ENCODE data around the gene GRK4. TPM values are rescaled to one million over a fixed set of nuclear protein-coding genes. Genes with fewer than 3 reads are reported as not detected.
"Not testable (repeated sequence)": the region's sequence is repeated elsewhere in the genome, so short reads cannot be mapped to it uniquely, and the experiment has no call there.

The GRK4 gene
- total and polyA plus RNA-seq, 10 of the 15 experiments (the other 5 are each of a cell fraction or from before 2014, with no cell fraction given), result 1.1 to 4.0 (median 2.5) TPM

DNA sequence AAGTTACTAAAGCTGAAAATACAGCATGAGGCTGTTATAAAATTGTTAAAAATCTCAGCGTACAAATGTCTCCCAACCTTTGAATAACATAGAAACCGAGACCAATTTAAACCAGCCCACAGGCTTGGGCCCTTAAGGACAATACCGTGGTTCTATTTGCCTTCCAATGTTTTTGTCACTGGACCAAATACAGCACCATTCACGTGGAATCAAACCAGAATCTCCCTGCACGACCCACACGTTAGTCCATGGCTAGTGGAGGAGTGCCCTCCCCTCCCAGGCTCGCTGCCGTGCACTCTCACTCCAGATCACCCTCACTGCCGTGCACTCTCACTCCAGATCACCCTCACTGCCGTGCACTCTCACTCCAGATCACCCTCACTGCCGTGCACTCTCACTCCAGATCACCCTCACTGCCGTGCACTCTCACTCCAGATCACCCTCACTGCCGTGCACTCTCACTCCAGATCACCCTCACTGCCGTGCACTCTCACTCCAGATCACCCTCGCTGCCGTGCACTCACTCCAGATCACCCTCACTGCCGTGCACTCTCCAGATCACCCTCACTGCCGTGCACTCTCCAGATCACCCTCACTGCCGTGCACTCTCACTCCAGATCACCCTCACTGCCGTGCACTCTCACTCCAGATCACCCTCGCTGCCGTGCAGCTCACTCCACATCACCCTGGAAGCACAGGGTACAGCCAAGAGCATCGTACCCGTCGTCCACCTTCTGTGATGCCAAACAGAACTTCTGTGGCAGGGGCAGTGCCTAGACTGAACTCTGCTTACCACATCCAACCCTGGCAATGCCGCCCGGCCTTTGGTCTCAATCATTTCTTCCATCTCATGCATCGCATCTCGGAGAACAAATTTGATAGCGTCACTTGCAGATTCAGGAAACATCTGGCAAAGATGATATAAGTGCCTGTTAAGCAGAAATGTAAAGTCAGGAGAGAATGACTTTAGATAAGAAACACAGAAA lies 17.5 kb upstream of the GRK4 start:
- ATAC-seq, POLR2A ChIA-PET: not testable (repeated sequence)

DNA sequence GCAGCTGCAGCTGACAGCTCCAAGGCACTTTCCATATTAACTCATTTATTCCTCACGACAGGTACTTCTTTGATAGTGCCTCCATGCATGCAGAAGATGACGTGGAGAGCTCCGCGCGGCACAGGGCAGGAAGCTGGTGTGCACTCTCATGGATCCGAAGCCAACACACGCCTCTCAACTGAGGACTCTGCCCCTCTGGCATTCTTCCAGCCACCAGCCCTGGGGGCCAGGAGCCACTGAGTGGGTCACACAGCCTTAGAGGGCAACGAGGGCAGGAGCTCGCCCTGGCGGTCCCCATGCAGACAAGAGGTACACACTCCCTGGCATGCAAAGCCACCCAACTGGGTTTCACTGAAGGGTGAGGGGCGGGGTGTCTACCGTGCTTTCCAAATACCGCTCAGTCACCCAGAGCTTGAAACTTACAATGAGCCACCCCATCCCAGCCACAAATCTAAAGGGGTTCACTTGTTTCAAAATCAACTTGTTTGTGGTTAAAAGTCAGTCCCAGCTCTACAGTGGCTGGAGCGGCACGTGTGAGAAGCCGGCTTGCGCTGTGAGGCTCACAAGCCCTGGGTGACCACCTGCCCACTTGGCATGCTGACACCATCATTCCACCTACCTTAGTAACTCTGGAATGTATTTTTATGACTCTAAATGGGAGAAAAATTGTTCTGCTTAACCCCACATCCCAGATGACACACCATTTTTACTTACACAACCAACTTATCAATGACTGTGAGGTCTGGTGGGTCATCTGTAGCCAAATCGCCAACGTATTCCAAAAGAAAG lies 16.4 kb upstream of the GRK4 start:
- ChIA-PET SMC1A (ENCODE audit: uncharacterized antibody, unreplicated experiment) (interaction anchor here (1.1 kb wide), 1 partner anchor 15 kb away, joined by 3 read pairs; no protein-coding TSS in a partner anchor), RAD21 (ENCODE audit: unreplicated experiment) (no interaction called here), CTCF (interaction anchor here (0.6 to 1.0 kb wide), 3 partner anchors 10 to 412 kb away, joined by 3 read pairs; no protein-coding TSS in a partner anchor), POLR2A (interaction anchor here (0.5 to 1.3 kb wide), 2 partner anchors 11 to 467 kb away, joined by 3 to 5 read pairs; no protein-coding TSS in a partner anchor)
- Histone ChIP-seq H3K4me2 (ENCODE audit: control insufficient read depth, insufficient read depth) (no peak overlapping the region), H3K9ac (ENCODE audit: control insufficient read depth, insufficient read depth, low read length) (no peak overlapping the region), H3K9me3 (replicated peaks; ENCODE audit: control insufficient read depth, insufficient read depth, low read length) (no peaks in the 10 kb centered on the region), H4K20me1 (ENCODE audit: control insufficient read depth, insufficient read depth) (no peaks in the 10 kb centered on the region; the same call in 1 of the 2 replicates), H3K79me2 (ENCODE audit: control insufficient read depth, insufficient read depth, low read length) (peaks cover 1% of the 10 kb centered on the region), H3K4me3 (no peak overlapping the region), H3K27ac (ENCODE audit: control insufficient read depth, insufficient read depth) (no peak overlapping the region), H3K36me3 (ENCODE audit: control insufficient read depth in 2 of 2, insufficient read depth in 2 of 2, low read length in 1 of 2) (peaks cover 53 to 60% of the 10 kb centered on the region in 2 experiments), H2AFZ (ENCODE audit: control insufficient read depth, low read depth, low read length) (no peak overlapping the region), H3K4me1 (ENCODE audit: control insufficient read depth, insufficient read depth, low read length) (no peaks in the 10 kb centered on the region), H3K27me3 (replicated peaks in 1 of 2; ENCODE audit: control insufficient read depth in 2 of 2, insufficient read depth in 2 of 2, low read length in 1 of 2) (no peaks in the 10 kb centered on the region)
- WGBS (ENCODE audit: insufficient coverage, insufficient replicate concordance, low lambda C conversion rate, missing lambda C conversion rate), result 92% methylated on average over 19 of the region's 19 CpGs
- in situ Hi-C loops (cut with MboI) (loop anchor here (25.0 kb wide), 1 partner anchor 185 kb away; the partner anchor contains the start of gene TNIP2), intact Hi-C loops (cut with micrococcal nuclease; ENCODE audit: unreplicated experiment) (no loop called here)
- no peak for TF ChIP-seq NFIC (IDR thresholded peaks at IDR 0.05; ENCODE audit: low read depth, low read length)
- TF ChIP-seq RAD21 (IDR thresholded peaks at IDR 0.05; ENCODE audit: insufficient read depth, low read depth, low read length), result no peak
- TF ChIP-seq TCF7 (IDR thresholded peaks at IDR 0.05; ENCODE audit: borderline replicate concordance), result no peak
- DNase-seq (ENCODE audit: low read depth, low spot score) (no peak), ATAC-seq (no peak), FAIRE-seq (no peak)
- BruUV-seq (replicated peaks), result no TSS peak

More for the DNA sequence above, 17.5 kb upstream of the GRK4 start:
- H3K79me2 ChIP-seq (ENCODE audit: control insufficient read depth, insufficient read depth, low read length); FAIRE-seq; DNase-seq (ENCODE audit: low read depth, low spot score); H3K27ac ChIP-seq (ENCODE audit: control insufficient read depth, insufficient read depth); H3K4me3 ChIP-seq; intact Hi-C loops (cut with micrococcal nuclease; ENCODE audit: unreplicated experiment); RAD21 ChIA-PET (ENCODE audit: unreplicated experiment); H3K4me2 ChIP-seq (ENCODE audit: control insufficient read depth, insufficient read depth); H2AFZ ChIP-seq (ENCODE audit: control insufficient read depth, low read depth, low read length); H3K4me1 ChIP-seq (ENCODE audit: control insufficient read depth, insufficient read depth, low read length); H3K9ac ChIP-seq (ENCODE audit: control insufficient read depth, insufficient read depth, low read length); H4K20me1 ChIP-seq (ENCODE audit: control insufficient read depth, insufficient read depth); BruUV-seq (replicated peaks); H3K27me3 ChIP-seq (replicated peaks in 1 of 2; ENCODE audit: control insufficient read depth in 2 of 2, insufficient read depth in 2 of 2, low read length in 1 of 2); H3K9me3 ChIP-seq (replicated peaks; ENCODE audit: control insufficient read depth, insufficient read depth, low read length): not testable (repeated sequence)
- WGBS (ENCODE audit: insufficient coverage, insufficient replicate concordance, low lambda C conversion rate, missing lambda C conversion rate), result 96% methylated on average over 26 of the region's 30 CpGs
- SMC1A ChIA-PET (ENCODE audit: uncharacterized antibody, unreplicated experiment), result interaction anchor here (1.9 kb wide), 1 partner anchor 10 kb away, joined by 6 read pairs; no protein-coding TSS in a partner anchor
- in situ Hi-C loops (cut with MboI), result loop anchor here (25.0 kb wide), 1 partner anchor 184 kb away; the partner anchor contains the start of gene TNIP2
- CTCF ChIA-PET, result interaction anchor here (0.6 kb wide), 2 partner anchors 16 to 411 kb away, joined by 3 read pairs; no protein-coding TSS in a partner anchor
- H3K36me3 ChIP-seq (ENCODE audit: control insufficient read depth in 2 of 2, insufficient read depth in 2 of 2, low read length in 1 of 2), result peaks cover 55 to 64% of the 10 kb centered on the region in 2 experiments
